Activated naive CD8-positive, alpha-beta T cell (primary cell): ENCODE results near the gene JPT1.
"Not testable (repeated sequence)": the region's sequence is repeated elsewhere in the genome, so short reads cannot be mapped to it uniquely, and the experiment has no call there.

Source experiments
- H3K27ac Mint-ChIP-seq: one replicate; pipeline ENCODE4 v1.8.0; 2021; ENCODE audit warnings: mixed read lengths
- H3K27me3 Mint-ChIP-seq: one replicate; pipeline ENCODE4 v1.8.0; 2021; ENCODE audit warnings: mixed read lengths
- H3K36me3 Mint-ChIP-seq: one replicate; pipeline ENCODE4 v1.8.0; 2021; ENCODE audit warnings: mixed read lengths
- H3K4me1 Mint-ChIP-seq: one replicate; pipeline ENCODE4 v1.8.0; 2021; ENCODE audit warnings: low read depth, mixed read lengths
- H3K4me3 Mint-ChIP-seq: one replicate; pipeline ENCODE4 v1.8.0; 2021; ENCODE audit warnings: mild to moderate bottlenecking, mixed read lengths
- H3K9me3 Mint-ChIP-seq: one replicate; pipeline ENCODE4 v1.8.0; 2021; ENCODE audit warnings: low read depth, mixed read lengths

Gene JPT1

DNA sequence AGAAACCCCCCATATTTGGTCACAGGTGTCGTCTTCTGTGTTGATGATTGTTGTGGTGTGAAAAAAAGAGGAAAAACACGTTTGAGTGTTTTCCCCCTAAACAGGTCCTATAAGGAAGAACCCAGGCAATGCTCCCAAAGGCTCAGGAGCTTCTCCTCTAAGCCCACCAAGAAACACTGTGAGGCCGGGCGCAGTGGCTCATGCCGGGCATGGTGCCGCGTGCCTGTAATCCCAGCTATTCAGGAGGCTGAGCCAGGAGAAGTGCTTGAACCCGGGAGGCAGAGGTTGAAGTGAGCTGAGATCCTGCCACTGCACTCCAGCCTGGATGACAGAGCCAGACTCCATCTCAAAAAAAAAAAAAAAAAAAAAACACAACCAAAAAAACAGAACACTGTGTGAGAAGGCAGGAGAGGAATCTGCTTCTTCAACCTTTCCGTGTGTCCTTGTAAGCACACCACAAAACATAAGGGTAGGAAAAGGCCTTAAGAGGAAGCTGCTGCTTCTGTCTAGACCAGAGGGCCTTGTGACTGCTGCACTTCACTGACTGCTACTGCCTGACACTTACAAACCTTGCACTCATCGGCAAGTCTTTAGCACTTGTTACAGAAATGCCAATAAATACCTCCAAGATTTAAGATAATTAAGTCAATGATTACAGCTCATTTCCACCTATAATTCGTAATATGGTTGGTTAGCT lies 9.3 kb downstream of the JPT1 start:
- H3K4me3 Mint-ChIP-seq, result no peak overlapping the region
- peaks cover 10% of the 10 kb centered on the region for H3K36me3 Mint-ChIP-seq
- peak overlapping the region; percentile 34 for H3K27ac Mint-ChIP-seq
- peaks cover 17% of the 10 kb centered on the region for H3K4me1 Mint-ChIP-seq
- no peaks in the 10 kb centered on the region for H3K27me3 Mint-ChIP-seq
- no peaks in the 10 kb centered on the region for H3K9me3 Mint-ChIP-seq

DNA sequence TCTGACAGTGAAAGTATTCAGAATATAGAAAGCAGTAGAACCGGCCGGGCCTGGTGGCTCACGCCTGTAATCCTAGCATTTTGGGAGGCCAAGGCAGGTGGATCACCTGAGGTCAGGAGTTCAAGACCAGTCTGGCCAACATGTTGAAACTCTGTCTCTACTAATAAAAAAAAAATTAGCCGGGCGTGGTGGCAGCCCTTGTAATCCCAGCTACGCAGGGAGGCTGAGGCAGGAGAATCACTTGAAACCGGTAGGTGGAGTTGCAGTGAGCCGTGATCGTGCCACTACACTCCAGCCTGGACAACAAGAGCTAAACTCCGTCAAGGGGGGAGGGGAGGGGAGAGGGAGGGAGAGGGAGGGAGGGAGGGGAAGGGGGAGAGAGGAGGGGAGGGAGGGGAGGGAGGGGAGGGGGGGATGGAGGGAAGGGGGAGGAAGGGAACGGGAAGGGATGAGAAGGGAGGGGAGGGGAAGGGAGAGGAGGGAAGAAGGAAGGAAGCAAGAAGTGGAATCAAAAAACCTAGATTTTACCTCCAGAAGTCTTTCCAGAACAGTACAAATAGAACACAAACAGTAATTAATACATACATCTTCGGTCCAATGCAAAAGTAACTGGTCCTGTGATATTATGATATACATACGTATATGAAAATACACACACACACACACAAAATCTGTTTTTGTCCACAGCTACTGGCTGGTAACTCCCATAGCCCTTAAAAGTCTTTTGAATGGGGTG lies 11.9 kb downstream of the JPT1 start:
- Mint-ChIP-seq H3K27ac (no peak overlapping the region), H3K36me3 (peaks cover 3% of the 10 kb centered on the region), H3K4me1 (peaks cover 10% of the 10 kb centered on the region), H3K4me3 (no peak overlapping the region), H3K27me3 (no peaks in the 10 kb centered on the region), H3K9me3 (no peaks in the 10 kb centered on the region)

- Mint-ChIP-seq H3K27ac (no peak overlapping the region), H3K36me3 (no peaks in the 10 kb centered on the region), H3K27me3 (no peaks in the 10 kb centered on the region), H3K4me1 (peaks cover 10% of the 10 kb centered on the region), H3K4me3 (no peak overlapping the region), H3K9me3 (no peaks in the 10 kb centered on the region)
Observed at GRCh38 chr17:75138519-75138918, 15.8 kb downstream of the JPT1 start.

DNA sequence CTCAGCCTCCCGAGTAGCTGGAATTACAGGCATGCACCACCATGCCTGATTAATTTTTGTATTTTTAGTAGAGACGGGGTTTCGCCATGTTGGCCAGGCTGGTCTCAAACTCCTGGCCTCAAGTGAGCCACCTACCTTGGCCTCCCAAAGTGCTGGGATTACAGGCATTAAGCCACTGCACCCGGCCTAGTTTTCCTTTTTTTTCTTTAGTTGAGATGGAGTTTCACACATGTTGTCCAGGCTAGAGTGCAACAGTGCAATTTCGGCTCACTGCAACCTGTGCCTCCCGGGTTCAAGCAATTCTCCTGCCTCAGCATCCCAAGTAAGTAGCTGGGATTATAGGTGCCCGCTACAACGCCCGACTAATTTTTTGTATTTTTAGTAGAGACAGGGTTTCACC lies 16.6 kb downstream of the JPT1 start:
- not testable (repeated sequence) for H3K9me3 Mint-ChIP-seq, H3K4me1 Mint-ChIP-seq, H3K27me3 Mint-ChIP-seq, H3K27ac Mint-ChIP-seq, H3K4me3 Mint-ChIP-seq, H3K36me3 Mint-ChIP-seq

DNA sequence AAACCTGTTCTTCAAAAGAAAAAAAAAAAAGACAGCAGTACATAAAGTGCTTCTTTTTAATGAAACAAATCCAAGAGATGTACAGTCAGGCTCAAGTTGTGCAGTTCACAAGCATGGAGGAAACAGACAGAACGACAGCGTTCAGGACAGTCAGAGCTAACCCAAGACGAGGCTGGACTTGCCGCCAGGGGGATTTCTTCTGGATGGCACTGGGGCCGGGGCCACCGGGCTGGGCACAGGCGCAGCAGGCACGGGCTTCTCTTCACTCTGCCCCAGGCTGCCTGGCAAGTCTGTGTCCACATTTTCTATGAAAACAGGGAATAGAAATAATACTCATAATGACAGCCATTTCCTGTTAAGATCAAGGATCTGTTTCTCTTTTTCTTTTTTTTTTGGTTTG lies 18.4 kb downstream of the JPT1 start:
- H3K4me1 Mint-ChIP-seq, result peaks cover 13% of the 10 kb centered on the region
- H3K36me3 Mint-ChIP-seq, result no peaks in the 10 kb centered on the region
- no peak overlapping the region for H3K27ac Mint-ChIP-seq
- no peaks in the 10 kb centered on the region for H3K9me3 Mint-ChIP-seq
- H3K4me3 Mint-ChIP-seq, result no peak overlapping the region
- no peaks in the 10 kb centered on the region for H3K27me3 Mint-ChIP-seq

DNA sequence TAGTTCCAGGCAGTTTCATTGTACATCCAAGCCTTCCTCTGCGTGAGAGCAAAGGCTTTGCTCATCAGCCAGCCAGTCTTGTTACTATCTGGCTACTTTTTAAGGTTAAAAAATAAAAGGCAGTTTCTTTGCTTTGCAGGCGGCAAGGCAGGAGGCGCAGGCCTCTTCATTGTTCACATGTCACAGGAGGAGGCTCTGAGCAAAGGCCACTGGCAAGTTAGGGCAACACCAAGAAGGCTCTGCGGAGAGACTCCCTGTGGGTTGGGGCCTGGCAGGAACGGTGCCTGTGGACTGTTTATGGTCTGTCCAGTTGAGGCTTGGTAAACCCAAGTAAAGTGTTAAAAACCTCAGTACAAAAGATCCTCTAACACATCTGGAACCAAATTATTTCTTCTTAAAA lies 18.9 kb downstream of the JPT1 start:
- Mint-ChIP-seq H3K27ac (no peak overlapping the region), H3K27me3 (no peaks in the 10 kb centered on the region), H3K4me3 (no peak overlapping the region), H3K36me3 (no peaks in the 10 kb centered on the region), H3K9me3 (no peaks in the 10 kb centered on the region), H3K4me1 (peaks cover 13% of the 10 kb centered on the region)

DNA sequence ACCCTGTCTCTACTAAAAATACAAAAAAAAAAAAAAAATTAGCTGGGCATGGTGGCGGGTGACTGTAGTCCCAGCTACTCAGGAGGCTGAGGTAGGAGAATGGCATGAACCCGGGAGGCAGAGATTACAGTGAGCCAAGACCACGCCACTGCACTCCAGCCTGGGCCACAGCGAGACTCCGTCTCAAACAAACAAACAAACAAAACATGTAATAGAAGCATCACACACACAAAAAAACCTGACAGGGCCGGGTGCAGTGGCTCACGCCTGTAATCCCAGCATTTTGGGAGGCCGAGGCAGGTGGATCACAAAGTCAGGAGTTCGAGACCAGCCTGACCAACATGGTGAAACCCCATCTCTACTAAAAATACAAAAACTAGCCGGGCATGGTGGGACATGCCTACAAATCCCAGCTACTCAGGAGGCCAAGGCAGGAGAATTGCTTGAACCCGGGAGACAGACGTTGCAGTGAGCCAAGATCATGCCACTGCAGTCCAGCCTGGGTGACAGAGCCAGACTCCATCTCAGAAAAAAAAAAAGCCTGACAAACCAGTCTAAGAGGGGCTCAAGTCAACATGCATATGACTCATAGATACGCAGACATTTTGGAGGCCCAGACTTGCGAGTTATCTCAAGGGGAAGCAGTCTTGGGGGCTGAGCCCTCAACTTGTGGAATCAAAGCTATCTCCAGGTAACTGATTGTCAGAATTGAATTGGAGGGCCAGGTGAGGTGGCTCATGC lies 20.5 kb downstream of the JPT1 start:
- H3K4me3 Mint-ChIP-seq, H3K27ac Mint-ChIP-seq, H3K9me3 Mint-ChIP-seq, H3K27me3 Mint-ChIP-seq, H3K36me3 Mint-ChIP-seq: not testable (repeated sequence)
- peaks cover 14% of the 10 kb centered on the region for H3K4me1 Mint-ChIP-seq

DNA sequence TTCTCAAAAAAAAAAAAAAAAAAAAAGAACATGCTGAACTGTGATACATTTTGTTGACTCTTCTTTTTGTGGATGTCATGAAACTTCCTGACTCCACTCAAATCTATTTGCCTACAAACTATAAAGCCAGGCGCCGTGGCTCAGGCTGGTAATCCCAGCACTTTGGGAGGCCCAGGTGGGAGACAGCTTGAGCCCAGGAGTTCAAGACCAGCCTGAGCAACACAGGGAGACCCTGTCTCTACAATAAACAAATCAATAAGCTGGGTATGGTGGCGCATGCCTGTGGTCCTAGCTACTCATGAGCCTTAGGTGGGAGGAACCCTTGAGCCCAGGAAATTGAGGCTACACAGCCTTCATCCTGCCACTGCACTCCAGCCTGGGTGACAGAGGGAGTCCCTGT lies 21.3 kb downstream of the JPT1 start:
- peak overlapping the region; percentile 6 for H3K27ac Mint-ChIP-seq
- H3K4me1 Mint-ChIP-seq, result peaks cover 14% of the 10 kb centered on the region
- H3K36me3 Mint-ChIP-seq, result no peaks in the 10 kb centered on the region
- peak overlapping the region; percentile 38 for H3K4me3 Mint-ChIP-seq
- H3K27me3 Mint-ChIP-seq, result no peaks in the 10 kb centered on the region
- H3K9me3 Mint-ChIP-seq, result no peaks in the 10 kb centered on the region

- peaks cover 14% of the 10 kb centered on the region for H3K4me1 Mint-ChIP-seq
- not testable (repeated sequence) for H3K36me3 Mint-ChIP-seq, H3K9me3 Mint-ChIP-seq, H3K27me3 Mint-ChIP-seq
- peak overlapping the region; percentile 89 for H3K4me3 Mint-ChIP-seq
- peak overlapping the region; percentile 89 for H3K27ac Mint-ChIP-seq
Observed at GRCh38 chr17:75132018-75133000, 22.0 kb downstream of the JPT1 start.

- Mint-ChIP-seq H3K36me3 (no peaks in the 10 kb centered on the region), H3K27ac (peak within 1 kb of the TSS; percentile 89), H3K4me3 (peak within 1 kb of the TSS; percentile 91), H3K4me1 (peaks cover 15% of the 10 kb centered on the region), H3K9me3 (no peaks in the 10 kb centered on the region), H3K27me3 (no peaks in the 10 kb centered on the region)
Observed at GRCh38 chr17:75131278-75132017, 22.9 kb downstream of the JPT1 start, which contains the start of gene NT5C. Gene NT5C (minus strand): TSS chr17:75131742. CDS start chr17:75131707, 35 bp downstream.

DNA sequence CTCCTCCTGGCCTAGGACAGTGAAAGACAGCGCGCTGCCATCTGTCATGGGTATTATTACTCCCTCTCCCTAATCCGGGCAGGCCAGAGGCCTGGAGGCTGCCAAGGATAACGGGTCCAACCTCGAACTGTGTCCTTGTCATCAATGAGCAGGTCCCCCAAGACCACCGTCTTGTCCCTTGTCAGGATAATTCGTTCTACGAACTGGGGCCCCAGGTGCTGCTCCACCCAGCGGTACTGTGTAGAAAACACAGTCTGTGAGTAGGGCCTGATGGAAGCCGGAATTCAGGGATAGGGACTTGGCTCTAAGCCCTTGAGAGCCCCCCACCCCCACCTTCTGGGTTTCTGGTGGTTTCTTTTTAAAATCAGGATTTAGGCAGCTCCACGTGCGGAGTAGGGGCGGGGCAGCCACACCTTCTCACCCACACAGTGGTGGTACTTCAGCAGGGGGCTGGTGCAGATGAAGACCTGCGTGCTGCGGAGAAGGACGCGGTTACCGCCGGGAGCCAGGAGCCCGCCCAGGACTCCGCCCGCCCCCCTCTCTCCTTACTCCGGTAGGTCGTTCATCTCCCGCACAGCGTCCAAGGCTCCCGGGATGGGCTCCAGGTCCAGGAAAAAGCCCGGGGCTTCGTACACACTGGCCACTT lies 23.6 kb downstream of the JPT1 start:
- Mint-ChIP-seq H3K27ac (peak overlapping the region; percentile 89), H3K27me3 (no peaks in the 10 kb centered on the region), H3K36me3 (no peaks in the 10 kb centered on the region), H3K9me3 (no peaks in the 10 kb centered on the region), H3K4me1 (peaks cover 22% of the 10 kb centered on the region), H3K4me3 (peak overlapping the region; percentile 91)

- Mint-ChIP-seq H3K4me1 (peaks cover 24% of the 10 kb centered on the region), H3K9me3 (no peaks in the 10 kb centered on the region), H3K27ac (peak overlapping the region; percentile 89), H3K27me3 (no peaks in the 10 kb centered on the region), H3K4me3 (peak overlapping the region; percentile 91), H3K36me3 (no peaks in the 10 kb centered on the region)
Observed at GRCh38 chr17:75130059-75130631, 24.2 kb downstream of the JPT1 start.

DNA sequence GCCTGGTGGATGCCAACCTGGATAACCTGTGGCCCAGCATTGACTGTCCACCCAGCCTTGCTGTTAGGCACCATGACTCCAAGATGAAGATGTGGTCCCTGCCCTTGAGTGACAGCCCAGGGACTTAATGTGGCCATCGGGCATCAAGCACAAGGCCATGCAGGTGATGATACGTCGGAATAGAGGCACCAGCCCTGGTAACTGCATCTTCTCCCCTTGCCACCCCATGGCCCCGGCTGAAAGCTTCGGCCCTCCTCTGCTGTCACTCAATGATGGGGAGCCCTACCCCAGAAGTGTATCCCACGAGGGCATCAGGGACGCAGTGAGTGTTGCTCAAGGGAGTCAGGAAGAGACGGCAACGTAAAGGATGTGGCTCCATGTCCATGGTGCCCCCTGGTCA lies 24.7 kb downstream of the JPT1 start:
- no peaks in the 10 kb centered on the region for H3K36me3 Mint-ChIP-seq
- H3K9me3 Mint-ChIP-seq, result no peaks in the 10 kb centered on the region
- H3K4me3 Mint-ChIP-seq, result peak overlapping the region; percentile 59
- H3K27me3 Mint-ChIP-seq, result no peaks in the 10 kb centered on the region
- H3K4me1 Mint-ChIP-seq, result peaks cover 29% of the 10 kb centered on the region
- H3K27ac Mint-ChIP-seq, result peak overlapping the region; percentile 46
